Measurements from ENCODE around the gene FBXO44.
A peak's percentile ranks its signal among the peaks of the same experiment; 100 is the strongest.

FBXO44 gene

GRCh38 chr1:11661103-11661502 lies 6.4 kb downstream of the FBXO44 start:
- DNase-seq, result no peak

GRCh38 chr1:11664336-11665065 lies 9.8 kb downstream of the FBXO44 start:
- DNase-seq, result no peak

- DNase-seq, result no peak
Measured at GRCh38 chr1:11668516-11668915, 13.8 kb downstream of the FBXO44 start.

GRCh38 chr1:11670747-11671146 lies 16.1 kb downstream of the FBXO44 start:
- DNase-seq, result no peak

GRCh38 chr1:11671205-11671543 lies 16.5 kb downstream of the FBXO44 start:
- no peak for DNase-seq

GRCh38 chr1:11671544-11672286 lies 17.0 kb downstream of the FBXO44 start:
- no peak for DNase-seq

- no peak for DNase-seq
Measured at GRCh38 chr1:11673089-11673769, 18.6 kb downstream of the FBXO44 start.

GRCh38 chr1:11674488-11674887 lies 19.8 kb downstream of the FBXO44 start:
- no peak for DNase-seq

- no peak for DNase-seq
Measured at GRCh38 chr1:11675325-11675724, 20.6 kb downstream of the FBXO44 start.

GRCh38 chr1:11676386-11677103 lies 21.9 kb downstream of the FBXO44 start:
- DNase-seq, result no peak

- DNase-seq, result no peak
Measured at GRCh38 chr1:11678442-11678841, 23.8 kb downstream of the FBXO44 start.

- no peak for DNase-seq
Measured at GRCh38 chr1:11680270-11681070, 25.8 kb downstream of the FBXO44 start.

GRCh38 chr1:11681071-11681771 lies 26.5 kb downstream of the FBXO44 start, which contains the start of gene MAD2L2:
Gene MAD2L2, minus strand, starts transcription at chr1:11681148. Its CDS starts 547 bp downstream, at chr1:11680601.
- DNase-seq, result peak; percentile 77

GRCh38 chr1:11682287-11682771 lies 27.7 kb downstream of the FBXO44 start:
- DNase-seq, result no peak

GRCh38 chr1:11682799-11683198 lies 28.1 kb downstream of the FBXO44 start:
- DNase-seq, result no peak

- no peak for DNase-seq
Measured at GRCh38 chr1:11684070-11684469, 29.4 kb downstream of the FBXO44 start.

- no peak for DNase-seq
Measured at GRCh38 chr1:11685210-11685752, 30.6 kb downstream of the FBXO44 start.

GRCh38 chr1:11688506-11688905 lies 33.8 kb downstream of the FBXO44 start:
- no peak for DNase-seq

- peak; percentile 47 for DNase-seq
Measured at GRCh38 chr1:11690397-11691301, 36.0 kb downstream of the FBXO44 start.

GRCh38 chr1:11691302-11691914 lies 36.7 kb downstream of the FBXO44 start, which contains the start of gene DRAXIN:
Gene DRAXIN, plus strand, starts transcription at chr1:11691710. Its CDS starts 14,549 bp downstream, at chr1:11706259.
- DNase-seq, result peak; percentile 58
